Coronary artery (tissue), 2 donors: ENCODE results near the gene LGR5.

ENCODE experiments used
- DNase-seq: peaks from one replicate; pipeline ENCODE4 v3.0.0-alpha.2; 2017; ENCODE audit warnings: low spot score
- H3K27ac ChIP-seq, 2 donors: fragments of 200-600 bp; sonication (generic); one replicate each; pipeline ENCODE4 v1.5.1; 2016 to 2019
- H3K4me3 ChIP-seq: fragments of 200-600 bp; sonication (generic); 2 replicates; pipeline ENCODE4 v1.5.1; 2016; ENCODE audit warnings: mild to moderate bottlenecking, moderate library complexity
- TF ChIP-seq, protein P1 (sequence below): fragments of 200-600 bp; sonication (generic); IDR thresholded peaks from one replicate; pipeline ENCODE4 v1.5.1; 2019; ENCODE audit warnings: antibody characterized with exemption

Gene LGR5

DNA sequence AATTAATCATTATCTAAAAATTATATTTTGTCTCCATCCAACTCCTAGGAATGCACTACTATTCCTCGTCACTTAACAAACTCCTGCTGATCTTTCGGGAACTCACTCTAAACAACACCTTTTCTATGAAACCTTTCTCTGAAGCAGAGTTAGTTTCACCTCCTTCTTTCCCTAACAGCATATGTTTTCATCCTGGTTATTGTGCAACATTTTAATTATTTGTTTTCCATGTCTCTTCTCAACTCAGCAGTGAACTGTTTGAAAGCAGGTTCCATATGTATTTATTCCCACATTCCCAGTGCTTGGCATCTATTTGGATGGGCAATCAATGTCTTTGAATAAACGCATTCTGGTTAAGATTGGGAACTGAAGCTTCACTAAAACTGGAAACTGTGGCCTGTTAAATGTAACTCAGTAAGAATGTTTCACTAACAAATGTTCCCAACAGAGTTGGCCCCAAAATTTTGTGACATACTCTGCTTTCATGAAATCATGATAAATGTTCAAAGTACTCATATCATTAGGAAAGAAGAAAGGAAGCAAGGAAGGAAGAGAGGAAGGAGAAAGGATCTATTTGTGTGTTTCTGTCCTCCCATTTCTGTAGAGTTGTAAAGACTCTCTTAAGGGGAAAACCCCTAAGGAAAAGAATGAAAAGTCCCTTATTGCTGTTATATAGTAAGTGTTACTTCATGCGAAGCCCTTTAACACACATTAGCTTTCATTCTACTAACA lies 13.9 kb upstream of the LGR5 start:
- DNase-seq, result no peak
- no peak overlapping the region for H3K27ac ChIP-seq
- TF ChIP-seq, protein P1, sequence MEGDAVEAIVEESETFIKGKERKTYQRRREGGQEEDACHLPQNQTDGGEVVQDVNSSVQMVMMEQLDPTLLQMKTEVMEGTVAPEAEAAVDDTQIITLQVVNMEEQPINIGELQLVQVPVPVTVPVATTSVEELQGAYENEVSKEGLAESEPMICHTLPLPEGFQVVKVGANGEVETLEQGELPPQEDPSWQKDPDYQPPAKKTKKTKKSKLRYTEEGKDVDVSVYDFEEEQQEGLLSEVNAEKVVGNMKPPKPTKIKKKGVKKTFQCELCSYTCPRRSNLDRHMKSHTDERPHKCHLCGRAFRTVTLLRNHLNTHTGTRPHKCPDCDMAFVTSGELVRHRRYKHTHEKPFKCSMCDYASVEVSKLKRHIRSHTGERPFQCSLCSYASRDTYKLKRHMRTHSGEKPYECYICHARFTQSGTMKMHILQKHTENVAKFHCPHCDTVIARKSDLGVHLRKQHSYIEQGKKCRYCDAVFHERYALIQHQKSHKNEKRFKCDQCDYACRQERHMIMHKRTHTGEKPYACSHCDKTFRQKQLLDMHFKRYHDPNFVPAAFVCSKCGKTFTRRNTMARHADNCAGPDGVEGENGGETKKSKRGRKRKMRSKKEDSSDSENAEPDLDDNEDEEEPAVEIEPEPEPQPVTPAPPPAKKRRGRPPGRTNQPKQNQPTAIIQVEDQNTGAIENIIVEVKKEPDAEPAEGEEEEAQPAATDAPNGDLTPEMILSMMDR, result no peak
- no peak overlapping the region for H3K4me3 ChIP-seq

DNA sequence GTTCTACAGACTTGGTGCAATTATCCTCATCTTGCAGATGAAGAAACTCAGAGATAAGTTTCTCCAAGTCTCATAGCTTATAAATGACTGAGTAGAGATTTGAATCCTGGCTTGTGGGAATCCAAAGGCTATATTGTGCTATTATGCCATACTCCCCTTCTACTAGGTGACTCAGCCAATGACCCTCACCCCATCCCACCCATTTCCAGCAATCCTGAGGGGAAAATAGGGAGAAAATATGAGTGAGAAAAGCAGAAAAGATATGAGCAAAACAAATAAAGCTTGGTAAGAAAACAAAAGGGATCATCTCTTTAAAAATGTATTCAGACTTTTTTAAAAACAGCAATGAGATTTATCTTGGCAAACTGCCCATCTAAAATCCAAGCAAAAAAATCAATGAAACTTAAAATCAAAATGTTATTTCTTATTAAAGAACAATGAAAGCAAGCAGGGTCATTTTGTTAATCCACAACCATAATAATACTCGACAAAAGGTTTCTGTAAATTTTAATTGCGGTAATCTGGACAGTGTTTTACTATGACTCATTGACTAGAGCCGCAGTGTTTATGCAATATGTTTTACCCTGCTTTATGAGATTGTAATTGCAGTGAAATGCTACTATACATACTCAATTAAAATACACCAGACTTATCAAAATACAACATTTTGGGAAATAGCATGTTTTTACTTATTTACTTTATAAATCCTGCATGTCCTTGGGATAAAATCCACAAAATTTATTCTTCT lies 13.1 kb upstream of the LGR5 start:
- no peak for DNase-seq
- Histone ChIP-seq H3K4me3 (no peak overlapping the region), H3K27ac (no peak overlapping the region)
- TF ChIP-seq, protein P1, result no peak

DNA sequence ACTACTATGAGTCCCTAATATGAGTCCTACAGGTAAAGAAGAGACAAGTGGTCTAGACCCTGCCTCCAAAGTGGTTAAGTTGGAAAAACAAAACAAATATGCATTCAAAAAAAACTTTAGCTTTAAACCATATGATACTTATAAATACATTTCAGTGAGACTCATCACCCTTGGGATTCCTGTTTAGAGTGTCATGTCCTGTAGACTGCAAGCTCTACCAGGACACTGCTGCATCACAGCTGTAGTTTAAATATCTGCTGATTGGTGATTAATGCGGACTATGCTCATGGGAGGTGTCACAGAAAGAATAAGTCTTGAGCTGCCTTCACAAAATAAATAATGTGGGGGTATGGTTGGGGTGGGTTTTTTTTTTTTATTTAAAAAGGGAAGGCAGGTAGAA lies 8.8 kb upstream of the LGR5 start:
- no peak for DNase-seq
- TF ChIP-seq, protein P1, result no peak
- H3K4me3 ChIP-seq, result no peak overlapping the region
- H3K27ac ChIP-seq, result no peak overlapping the region

DNA sequence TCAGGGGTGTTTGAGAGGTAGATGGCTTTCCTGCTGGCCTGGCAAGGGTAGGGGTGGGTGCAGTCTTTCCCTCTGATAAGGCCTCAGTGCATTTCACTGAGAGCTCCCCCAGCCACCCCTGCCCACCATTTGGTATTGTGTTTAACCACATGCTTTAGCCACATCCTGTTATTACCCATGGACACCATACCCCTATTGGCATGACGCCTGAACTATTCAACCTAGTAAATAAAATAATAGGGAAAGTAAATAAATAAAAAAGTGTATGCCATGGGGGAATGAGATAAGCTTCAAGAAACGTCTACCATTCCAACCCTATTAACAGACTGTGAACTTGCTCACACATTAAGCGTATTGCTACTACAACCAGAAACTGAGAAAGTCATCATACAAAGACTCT lies 7.6 kb upstream of the LGR5 start:
- H3K4me3 ChIP-seq, result no peak overlapping the region
- TF ChIP-seq, protein P1, result no peak
- H3K27ac ChIP-seq, result no peak overlapping the region
- DNase-seq, result no peak

DNA sequence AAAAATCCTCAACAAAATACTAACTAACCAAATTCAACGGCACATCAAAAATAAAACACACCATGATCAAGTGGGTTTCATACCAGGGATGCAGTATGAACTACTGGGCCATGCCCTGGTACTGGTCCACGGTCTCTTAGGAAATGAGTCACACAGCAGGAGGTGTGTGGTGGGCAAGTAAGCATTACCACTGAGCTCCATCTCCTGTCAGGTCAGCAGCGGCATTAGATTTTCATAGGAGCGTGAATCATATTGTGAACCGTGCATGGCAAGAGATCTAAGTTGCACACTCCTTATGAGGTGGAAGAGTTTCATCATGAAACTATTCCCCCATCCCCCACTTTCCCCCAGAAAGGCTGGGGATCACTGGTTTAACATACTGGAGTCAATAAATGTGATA lies 6.7 kb upstream of the LGR5 start:
- H3K27ac ChIP-seq, result no peak overlapping the region
- DNase-seq, result no peak
- TF ChIP-seq, protein P1, result no peak
- no peak overlapping the region for H3K4me3 ChIP-seq

DNA sequence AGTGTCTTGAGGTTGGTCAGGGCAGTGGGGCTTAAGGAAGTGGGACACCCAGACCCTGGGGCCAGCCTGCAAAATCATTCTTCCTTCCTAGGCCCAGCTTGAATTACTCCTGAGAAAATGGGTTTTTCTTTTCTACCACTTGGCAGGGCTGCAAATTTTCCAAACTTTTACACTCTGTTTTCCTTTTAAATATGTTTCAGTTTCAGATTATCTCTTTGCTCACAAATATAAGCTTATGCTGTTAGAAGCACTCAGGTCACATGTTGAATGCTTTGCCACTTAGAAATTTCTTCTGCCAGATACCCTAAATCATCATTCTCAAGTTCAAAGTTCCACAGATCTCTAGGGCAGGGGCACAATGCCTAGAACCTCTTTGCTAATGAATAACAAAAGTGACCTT lies 2.9 kb upstream of the LGR5 start:
- Histone ChIP-seq H3K27ac (no peak overlapping the region), H3K4me3 (no peak overlapping the region)
- no peak for DNase-seq
- TF ChIP-seq, protein P1, result no peak
